Vagina (tissue), 2 donors: Measurements from ENCODE around the gene PKLR.

Experiments
- CTCF ChIP-seq, 3 experiments: fragments of 450-650 bp in 2 of 3; fragments of 200-600 bp in 1 of 3; sonication (generic) in 1 of 3; IDR thresholded peaks; one replicate each; pipeline ENCODE4 v1.5.1; 2017 to 2019; ENCODE audit warnings: antibody characterized with exemption in 3 of 3, mild to moderate bottlenecking in 2 of 3, moderate library complexity in 2 of 3
- POLR2A ChIP-seq, 2 donors: fragments of 450-650 bp; IDR thresholded peaks; one replicate each; pipeline ENCODE4 v1.6.1; 2017; ENCODE audit warnings: antibody characterized with exemption in 2 of 2, mild to moderate bottlenecking in 2 of 2, moderate library complexity in 2 of 2

GRCh38 chr1:155301342-155301841 is at the start of gene PKLR:
- TF ChIP-seq CTCF (IDR thresholded peaks at IDR 0.05) (no peak), POLR2A (IDR thresholded peaks at IDR 0.05) (no peak)
